Neural cell (in vitro differentiated cells): Measurements from ENCODE around the gene BPGM. TPM values are rescaled to one million over a fixed set of nuclear protein-coding genes. Genes with fewer than 3 reads are reported as not detected.

Experiments
- H2AFZ ChIP-seq: fragments of 200-600, 300-800 bp; sonication (generic), shearing (Covaris generic); 2 replicates; pipeline ENCODE4 v1.6.0; 2014; ENCODE audit warnings: low read depth, mild to moderate bottlenecking, antibody characterized with exemption, low read length, moderate library complexity
- H3F3A ChIP-seq: fragments of 200-600 bp; shearing (Covaris generic); 2 replicates; pipeline ENCODE4 v1.6.1; 2016; ENCODE audit warnings: mild to moderate bottlenecking, moderate library complexity, mixed read lengths, antibody characterized with exemption, low read length; ENCODE audit not compliant: insufficient read depth, poor library complexity, severe bottlenecking
- H3K27ac ChIP-seq: fragments of 200-600, 300-800 bp; sonication (generic), shearing (Covaris generic); 2 replicates; pipeline ENCODE4 v1.5.1; 2014; ENCODE audit warnings: mild to moderate bottlenecking, low read length, moderate library complexity
- H3K27me3 ChIP-seq: fragments of 300-800, 200-600 bp; sonication (generic), shearing (Covaris generic); 2 replicates; pipeline ENCODE4 v1.6.0; 2014; ENCODE audit warnings: mild to moderate bottlenecking, low read depth, low read length, moderate library complexity; ENCODE audit not compliant: insufficient read depth
- H3K36me3 ChIP-seq: fragments of 300-800, 200-600 bp; sonication (generic), shearing (Covaris generic); 2 replicates; pipeline ENCODE4 v1.5.1; 2014; ENCODE audit warnings: mild to moderate bottlenecking, antibody characterized with exemption, low read length, moderate library complexity; ENCODE audit not compliant: insufficient read depth
- H3K4me2 ChIP-seq: fragments of 300-800, 200-600 bp; sonication (generic), shearing (Covaris generic); 2 replicates; pipeline ENCODE4 v1.6.0; 2014; ENCODE audit warnings: mild to moderate bottlenecking, low read length
- H3K4me3 ChIP-seq: fragments of 300-800, 200-600 bp; sonication (generic), shearing (Covaris generic); 2 replicates; pipeline ENCODE4 v1.5.1; 2014; ENCODE audit warnings: mild to moderate bottlenecking, low read length, moderate library complexity
- H3K79me2 ChIP-seq: fragments of 200-600 bp; shearing (Covaris generic); replicated peaks from 2 replicates; pipeline ENCODE4 v1.6.0; 2014; ENCODE audit warnings: mild to moderate bottlenecking, low read length, moderate library complexity; ENCODE audit not compliant: insufficient read depth
- H3K9ac ChIP-seq: fragments of 300-800, 200-600 bp; sonication (generic), shearing (Covaris generic); 2 replicates; pipeline ENCODE4 v1.6.1; 2016; ENCODE audit warnings: mild to moderate bottlenecking, low read length, mixed read lengths
- H3K9me2 ChIP-seq: fragments of 200-600 bp; shearing (Covaris generic); 2 replicates; pipeline ENCODE4 v1.6.1; 2016; ENCODE audit warnings: mild to moderate bottlenecking, low read length, mixed read lengths; ENCODE audit not compliant: insufficient read depth
- H3K9me3 ChIP-seq: fragments of 200-600, 300-800 bp; sonication (generic), shearing (Covaris generic); 2 replicates; pipeline ENCODE4 v1.6.1; 2016; ENCODE audit warnings: mild to moderate bottlenecking, mixed run types, low read length, moderate library complexity, mixed read lengths
- H4K20me1 ChIP-seq: fragments of 200-600 bp; shearing (Covaris generic); 2 replicates; pipeline ENCODE4 v1.6.1; 2016; ENCODE audit warnings: mild to moderate bottlenecking, mixed run types; ENCODE audit not compliant: insufficient read depth
- EP300 ChIP-seq: fragments of 450-650 bp; conservative IDR thresholded peaks from 2 replicates; pipeline ENCODE4 v1.6.1; 2014; ENCODE audit warnings: antibody characterized with exemption, mild to moderate bottlenecking, moderate library complexity; ENCODE audit not compliant: poor library complexity, severe bottlenecking
- EZH2 ChIP-seq: fragments of 200-600, 300-800 bp; shearing (Covaris generic), sonication (generic); IDR thresholded peaks from 2 replicates; pipeline ENCODE4 v1.6.1; 2014; ENCODE audit warnings: antibody characterized with exemption, low read length, borderline replicate concordance, mild to moderate bottlenecking; ENCODE audit not compliant: insufficient read depth, poor library complexity, severe bottlenecking
- MXI1 ChIP-seq: fragments of 450-650 bp; conservative IDR thresholded peaks from 2 replicates; pipeline ENCODE4 v1.6.1; 2014; ENCODE audit warnings: antibody characterized with exemption, mild to moderate bottlenecking; ENCODE audit not compliant: poor library complexity, severe bottlenecking
- POLR2AphosphoS5 ChIP-seq: IDR thresholded peaks from 2 replicates; pipeline ENCODE4 v1.6.1; 2012
- RAD21 ChIP-seq: fragments of 450-650 bp; conservative IDR thresholded peaks from 2 replicates; pipeline ENCODE4 v1.6.1; 2014; ENCODE audit warnings: antibody characterized with exemption, mild to moderate bottlenecking, moderate library complexity
- REST ChIP-seq: IDR thresholded peaks from 2 replicates; pipeline ENCODE4 v1.6.1; 2012; ENCODE audit warnings: borderline replicate concordance
- SMC3 ChIP-seq: fragments of 450-650 bp; conservative IDR thresholded peaks from 2 replicates; pipeline ENCODE4 v1.6.1; 2014; ENCODE audit warnings: antibody characterized with exemption, mild to moderate bottlenecking, moderate library complexity; ENCODE audit not compliant: poor library complexity
- TAF1 ChIP-seq: IDR thresholded peaks from 2 replicates; pipeline ENCODE4 v1.6.1; 2012; ENCODE audit warnings: low read depth
- polyA plus RNA-seq: library from polyadenylated mRNA; depleted of rRNA; stranded (reverse); fragments of >200 nt; gene quantifications from 2 replicates; pipeline ENCODE4 v1.2.3, GENCODE V29; 2014

BPGM gene
- polyA plus RNA-seq, 1 donor from 2014 or later: 57.4 TPM

DNA sequence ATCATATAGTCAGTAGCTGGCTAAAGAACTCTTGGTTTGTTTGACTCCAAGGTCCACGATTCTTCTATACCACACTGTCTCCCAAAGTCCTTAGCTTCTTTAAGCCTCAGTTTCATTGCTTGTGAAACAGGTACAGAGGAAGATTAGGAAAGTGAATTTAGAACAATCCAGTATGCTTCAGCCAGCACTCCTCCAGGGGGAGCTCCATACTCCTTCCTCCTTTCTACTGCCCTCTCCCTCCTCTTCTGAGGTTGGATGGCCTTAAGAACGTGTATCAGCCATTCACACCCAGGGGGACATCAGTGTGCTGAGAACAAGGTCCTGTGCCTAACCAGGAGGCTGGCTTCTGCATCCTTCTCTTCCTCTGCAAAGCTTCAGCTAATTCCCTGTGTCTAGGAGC, 78.0 kb downstream of the BPGM start:
- Histone ChIP-seq H3F3A (no peaks in the 10 kb centered on the region), H3K9ac (no peak overlapping the region), H3K4me2 (no peak overlapping the region), H3K27ac (no peak overlapping the region), H3K27me3 (no peaks in the 10 kb centered on the region), H3K4me3 (no peak overlapping the region), H3K36me3 (no peaks in the 10 kb centered on the region), H4K20me1 (no peaks in the 10 kb centered on the region), H3K79me2 (no peaks in the 10 kb centered on the region), H2AFZ (no peak overlapping the region), H3K9me3 (no peaks in the 10 kb centered on the region), H3K9me2 (no peaks in the 10 kb centered on the region)
- TF ChIP-seq SMC3 (no peak), EZH2 (no peak), RAD21 (no peak), REST (no peak), POLR2AphosphoS5 (no peak), MXI1 (no peak), TAF1 (no peak)

GRCh38 chr7:134726581-134726980, 79.9 kb downstream of the BPGM start:
- no peak overlapping the region for H3K27ac ChIP-seq

GRCh38 chr7:134727711-134728110, 81.1 kb downstream of the BPGM start:
- no peak overlapping the region for H3K4me3 ChIP-seq
- TF ChIP-seq SMC3 (no peak), MXI1 (no peak)
- no peak overlapping the region for H3K27ac ChIP-seq
- H3K9me3 ChIP-seq: no peaks in the 10 kb centered on the region
- H3K79me2 ChIP-seq: no peaks in the 10 kb centered on the region
- no peaks in the 10 kb centered on the region for H3K36me3 ChIP-seq
- H3K4me2 ChIP-seq: no peak overlapping the region
- H2AFZ ChIP-seq: no peak overlapping the region
- no peaks in the 10 kb centered on the region for H4K20me1 ChIP-seq
- H3K27me3 ChIP-seq: no peaks in the 10 kb centered on the region
- no peak overlapping the region for H3K9ac ChIP-seq
- no peaks in the 10 kb centered on the region for H3K9me2 ChIP-seq
- H3F3A ChIP-seq: no peaks in the 10 kb centered on the region

More at GRCh38 chr7:134726581-134726980, 79.9 kb downstream of the BPGM start:
- H4K20me1 ChIP-seq: no peaks in the 10 kb centered on the region
- H3F3A ChIP-seq: no peaks in the 10 kb centered on the region
- H3K9me2 ChIP-seq: no peaks in the 10 kb centered on the region
- no peaks in the 10 kb centered on the region for H3K36me3 ChIP-seq
- no peaks in the 10 kb centered on the region for H3K9me3 ChIP-seq
- no peak overlapping the region for H3K4me2 ChIP-seq
- H2AFZ ChIP-seq: no peak overlapping the region
- H3K27me3 ChIP-seq: no peaks in the 10 kb centered on the region
- H3K4me3 ChIP-seq: no peak overlapping the region
- no peak overlapping the region for H3K9ac ChIP-seq
- no peak for TF ChIP-seq MXI1
- TF ChIP-seq EP300: no peak
- TF ChIP-seq EZH2: no peak
- no peaks in the 10 kb centered on the region for H3K79me2 ChIP-seq

Other genes with a start within 250 kb of the BPGM start
- 202 and 265 TPM in 2 replicates for gene AKR1B1, start 187.8 kb upstream of the BPGM start, polyA plus RNA-seq
- gene AKR1B10, start 119.3 kb upstream of the BPGM start, polyA plus RNA-seq: not detected in 2 replicates
- gene AKR1B15, start 97.7 kb upstream of the BPGM start, polyA plus RNA-seq: not detected in 2 replicates
- gene CALD1, start 132.8 kb downstream of the BPGM start, polyA plus RNA-seq: 7.0 and 8.0 TPM in 2 replicates